GM12878 (cell line): ENCODE measurements around the gene MPV17. TPM values are rescaled to one million over a fixed set of nuclear protein-coding genes. Genes with fewer than 3 reads are reported as not detected.
A peak's percentile ranks its signal among the peaks of the same experiment; 100 is the strongest.

Experiments
- ATAC-seq: fragments of 200-7000 bp; cut with Tn5 transposase; 3 replicates; pipeline ENCODE4 v1.9.1; 2020; ENCODE audit warnings: mild to moderate bottlenecking, moderate library complexity
- BruUV-seq: library from RNA; stranded (reverse); fragments of 400-500 nt; replicated peaks from 2 replicates; lab custom pipeline; 2021; lab: Mats Ljungman, UMichigan
- CTCF ChIA-PET: fragments of 300-600 bp; sonication (Branson Sonifier 250); formaldehyde crosslinking; extraction: SDS; loops from one replicate; lab custom pipeline; 2021; ENCODE audit warnings: inconsistent platforms; lab: Yijun Ruan, JAX
- POLR2A ChIA-PET: fragments of 350-600 bp; formaldehyde crosslinking; extraction: SDS; loops from one replicate; lab custom pipeline; 2021; ENCODE audit warnings: inconsistent platforms; lab: Charles Lee
- RAD21 ChIA-PET: fragments of 300-600 bp; sonication (Branson Sonifier 250); formaldehyde crosslinking; loops from one replicate; lab custom pipeline; 2023; ENCODE audit warnings: antibody characterized with exemption; ENCODE audit not compliant: unreplicated experiment; lab: Charles Lee
- SMC1A ChIA-PET: fragments of 300-600 bp; sonication (Branson Sonifier 250); formaldehyde crosslinking; loops from one replicate; lab custom pipeline; 2023; ENCODE audit not compliant: unreplicated experiment, uncharacterized antibody; lab: Charles Lee
- DNase-seq: peaks from one replicate; pipeline ENCODE4 v3.0.0-alpha.2; 2011; ENCODE audit warnings: low read depth, low spot score
- FAIRE-seq: peaks from 3 replicates; lab custom pipeline; 2011; peaks lifted over from hg19 to GRCh38; lab: Jason Lieb, UNC
- H2AFZ ChIP-seq: 2 replicates; pipeline ENCODE4 v1.6.0; 2011; ENCODE audit warnings: low read depth, low read length, control low read depth; ENCODE audit not compliant: control insufficient read depth
- H3K27ac ChIP-seq: 2 replicates; pipeline ENCODE4 v1.5.1; 2011; ENCODE audit warnings: control low read depth; ENCODE audit not compliant: control insufficient read depth, insufficient read depth
- H3K27me3 ChIP-seq, 2 experiments: replicated peaks in 1 of 2; 2 replicates each; pipeline versions ENCODE4 v1.6.0 to v1.6.1; 2011; ENCODE audit warnings: low read length in 1 of 2; ENCODE audit not compliant: control insufficient read depth in 2 of 2, insufficient read depth in 2 of 2
- H3K36me3 ChIP-seq, 2 experiments: 2 replicates each; pipeline ENCODE4 v1.5.1; 2011; ENCODE audit warnings: low read length in 1 of 2; ENCODE audit not compliant: control insufficient read depth in 2 of 2, insufficient read depth in 2 of 2
- H3K4me1 ChIP-seq: 2 replicates; pipeline ENCODE4 v1.6.1; 2011; ENCODE audit warnings: mild to moderate bottlenecking, low read length, moderate library complexity, mixed read lengths; ENCODE audit not compliant: control insufficient read depth, insufficient read depth
- H3K4me2 ChIP-seq: 2 replicates; pipeline ENCODE4 v1.6.0; 2011; ENCODE audit warnings: control low read depth; ENCODE audit not compliant: control insufficient read depth, insufficient read depth
- H3K4me3 ChIP-seq: fragments of 200-600 bp; sonication (generic); 2 replicates; pipeline ENCODE4 v1.5.1; 2016
- H3K79me2 ChIP-seq: 2 replicates; pipeline ENCODE4 v1.6.0; 2011; ENCODE audit warnings: low read length; ENCODE audit not compliant: control insufficient read depth, insufficient read depth
- H3K9ac ChIP-seq: 2 replicates; pipeline ENCODE4 v1.8.0; 2011; ENCODE audit warnings: low read length, control low read depth, mixed read lengths; ENCODE audit not compliant: control insufficient read depth, insufficient read depth
- H3K9me3 ChIP-seq: replicated peaks from 3 replicates; pipeline ENCODE4 v1.5.1; 2011; ENCODE audit warnings: mild to moderate bottlenecking, low read length; ENCODE audit not compliant: control insufficient read depth, insufficient read depth
- H4K20me1 ChIP-seq: 2 replicates; pipeline ENCODE4 v1.6.0; 2011; ENCODE audit not compliant: control insufficient read depth, insufficient read depth
- BACH1 ChIP-seq: fragments of 450-650 bp; IDR thresholded peaks from 2 replicates; pipeline ENCODE4 v1.6.1; 2017; ENCODE audit warnings: mild to moderate bottlenecking, borderline replicate concordance
- GATAD2B ChIP-seq: fragments of 450-650 bp; conservative IDR thresholded peaks from 2 replicates; pipeline ENCODE4 v1.6.1; 2017; ENCODE audit warnings: low read depth, mild to moderate bottlenecking, moderate library complexity
- IKZF2 ChIP-seq, 2 experiments: fragments of 450-650 bp; IDR thresholded peaks; 2 replicates each; pipeline ENCODE4 v1.6.1; 2017; ENCODE audit warnings: mild to moderate bottlenecking in 2 of 2, moderate library complexity in 2 of 2
- NR2C1 ChIP-seq: fragments of 450-650 bp; IDR thresholded peaks from 2 replicates; pipeline ENCODE4 v1.6.1; 2017; ENCODE audit warnings: antibody characterized with exemption, mild to moderate bottlenecking, moderate library complexity
- PAX5 ChIP-seq: IDR thresholded peaks from 2 replicates; pipeline ENCODE4 v1.6.1; 2011; ENCODE audit warnings: low read depth, low read length, borderline replicate concordance
- POLR2A ChIP-seq: IDR thresholded peaks from 2 replicates; pipeline ENCODE4 v1.6.1; 2011; ENCODE audit warnings: low read depth, mild to moderate bottlenecking, low read length
- SMARCA5 ChIP-seq: fragments of 450-650 bp; IDR thresholded peaks from 2 replicates; pipeline ENCODE4 v1.6.1; 2017; ENCODE audit warnings: mild to moderate bottlenecking
- SPI1 ChIP-seq: IDR thresholded peaks from 2 replicates; pipeline ENCODE4 v1.6.1; 2011; ENCODE audit warnings: low read depth, mild to moderate bottlenecking, low read length, moderate library complexity, borderline replicate concordance; ENCODE audit not compliant: insufficient read depth
- WGBS: methylation state at CpG from one replicate; pipeline ENCODE4 v1.1.6; 2016; ENCODE audit warnings: low lambda C conversion rate; ENCODE audit not compliant: insufficient replicate concordance, insufficient coverage; ENCODE audit errors: missing lambda C conversion rate; 5-methylcytosine and 5-hydroxymethylcytosine counted together
- in situ Hi-C: fragments of 300-500 bp; cut with MboI; formaldehyde crosslinking; loops from 9 replicates; pipeline ENCODE4 v1.14.3; 2018; ENCODE audit warnings: mixed read lengths
- intact Hi-C: fragments of 100-400 bp; cut with micrococcal nuclease; formaldehyde crosslinking; loops from one replicate; pipeline ENCODE4 v1.14.2; 2022; ENCODE audit not compliant: unreplicated experiment
- polyA plus RNA-seq, 11 experiments: library from polyadenylated mRNA; depleted of rRNA in 4 of 11; unstranded in 6 of 11; stranded (reverse) in 5 of 11; fragments of >200 nt; fragmentation: Nextera tagmentation in 4 of 11; fragmentation: Illumina TruSeq in 1 of 11; extraction: Ambion mirVana in 4 of 11; extraction: Trizol in 1 of 11; gene quantifications; 1 replicate in 1 of 11; 2 replicates in 10 of 11; pipeline versions ENCODE4 v1.2.1 to v1.2.3, GENCODE V29; 2011 to 2016; ENCODE audit warnings: inconsistent platforms in 2 of 11, missing spikeins in 2 of 11, low read depth in 1 of 11
- total RNA-seq, 4 experiments: library from RNA; depleted of rRNA in 3 of 4; stranded (reverse); fragments of >200 nt in 3 of 4; fragmentation: Illumina TruSeq in 1 of 4; extraction: Trizol in 1 of 4; gene quantifications; 2 replicates each; pipeline versions ENCODE4 v1.2.1 to v1.2.3, GENCODE V29; 2013 to 2021
- TF ChIP-seq, protein P1 (sequence below): IDR thresholded peaks from 2 replicates; pipeline ENCODE4 v1.6.1; 2011; ENCODE audit warnings: borderline replicate concordance, low read depth, mild to moderate bottlenecking, moderate library complexity, mixed read lengths, low read length; ENCODE audit not compliant: insufficient read depth; ENCODE audit errors: extremely low read length
- TF ChIP-seq, protein P2 (sequence below): IDR thresholded peaks from 2 replicates; pipeline ENCODE4 v1.6.1; 2012; ENCODE audit warnings: mild to moderate bottlenecking, low read depth, low read length

The MPV17 gene
- total and polyA plus RNA-seq, 10 of the 15 experiments (the other 5 are each of a cell fraction or from before 2014, with no cell fraction given), result 63.4 to 143 (median 89.0) TPM

DNA sequence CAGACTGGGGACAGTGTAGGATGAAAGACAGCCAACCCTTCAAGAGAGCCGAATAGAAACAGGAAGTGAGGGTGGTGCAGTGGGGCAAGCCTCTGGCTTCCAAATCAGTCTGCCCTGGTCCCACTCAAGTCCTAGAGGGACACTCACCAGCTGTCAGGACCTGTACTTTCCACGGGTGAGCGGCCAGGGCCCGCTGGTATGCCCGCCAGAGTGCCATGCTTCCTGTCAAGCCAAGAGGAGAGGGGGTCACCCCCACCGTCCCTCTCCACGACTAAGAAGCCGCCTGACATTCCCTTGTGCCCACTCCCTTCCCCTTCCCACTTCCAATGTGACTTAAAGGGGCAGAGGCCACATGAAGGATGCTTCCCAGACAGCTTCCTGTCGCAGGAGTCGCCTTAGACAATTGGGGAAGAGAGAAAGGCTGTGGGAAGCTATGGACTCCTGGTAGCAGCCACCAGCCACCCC, 564 bp downstream of the MPV17 start:
- BruUV-seq, result TSS peak; percentile 83
- Histone ChIP-seq H3K9me3 (no peaks in the 10 kb centered on the region), H3K4me3 (peak overlapping the region; percentile 99), H3K9ac (peak overlapping the region; percentile 98), H3K27ac (peak overlapping the region; percentile 95), H4K20me1 (no peaks in the 10 kb centered on the region), H3K4me1 (peaks cover 6% of the 10 kb centered on the region), H3K36me3 (peaks cover 2 to 7% of the 10 kb centered on the region in 2 experiments), H3K27me3 (no peaks in the 10 kb centered on the region), H2AFZ (peak overlapping the region; percentile 85), H3K4me2 (peak overlapping the region; percentile 95), H3K79me2 (peaks cover 27% of the 10 kb centered on the region)
- intact Hi-C loops (loop anchor here (2.0 kb wide), 1 partner anchor 48 kb away; the partner anchor contains the start of genes EIF2B4 and SNX17), in situ Hi-C loops (no loop called here)
- ATAC-seq (peak; percentile 77), DNase-seq (no peak), FAIRE-seq (peak; percentile 23)
- CTCF ChIA-PET, result interaction anchor here (1.0 to 5.7 kb wide), 6 partner anchors 20 to 361 kb away, joined by 4 to 49 read pairs (median 6); no protein-coding TSS in a partner anchor
- SMC1A ChIA-PET, result interaction anchor here (0.8 to 3.1 kb wide), 8 partner anchors 8 to 109 kb away, joined by 3 to 17 read pairs (median 4); partner anchors contain the start of genes EIF2B4 and GTF3C2
- RAD21 ChIA-PET, result interaction anchor here (1.5 to 1.9 kb wide), 2 partner anchors 19 to 47 kb away, joined by 5 to 6 read pairs; no protein-coding TSS in a partner anchor
- TF ChIP-seq BACH1, result peak; percentile 22; the same call in 1 of the 2 replicates
- no peak for TF ChIP-seq NR2C1
- peak; percentile 90 for TF ChIP-seq SPI1
- TF ChIP-seq IKZF2 (IDR thresholded peaks at IDR 0.05), result peak in 1 of 2 experiments; percentile 25; a peak in 1 of 4 replicates
- peak; percentile 15; the same call in 1 of the 2 replicates for TF ChIP-seq GATAD2B
- TF ChIP-seq, protein P1, sequence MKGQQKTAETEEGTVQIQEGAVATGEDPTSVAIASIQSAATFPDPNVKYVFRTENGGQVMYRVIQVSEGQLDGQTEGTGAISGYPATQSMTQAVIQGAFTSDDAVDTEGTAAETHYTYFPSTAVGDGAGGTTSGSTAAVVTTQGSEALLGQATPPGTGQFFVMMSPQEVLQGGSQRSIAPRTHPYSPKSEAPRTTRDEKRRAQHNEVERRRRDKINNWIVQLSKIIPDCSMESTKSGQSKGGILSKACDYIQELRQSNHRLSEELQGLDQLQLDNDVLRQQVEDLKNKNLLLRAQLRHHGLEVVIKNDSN, result no peak
- 0 out of 2 replicates have a peak, but pooled peaks have one; percentile 29 for TF ChIP-seq POLR2A
- TF ChIP-seq SMARCA5, result 0 out of 2 replicates have a peak, but pooled peaks have one; percentile 13
- 0 out of 2 replicates have a peak, but pooled peaks have one; percentile 8 for TF ChIP-seq PAX5
- TF ChIP-seq, protein P2, sequence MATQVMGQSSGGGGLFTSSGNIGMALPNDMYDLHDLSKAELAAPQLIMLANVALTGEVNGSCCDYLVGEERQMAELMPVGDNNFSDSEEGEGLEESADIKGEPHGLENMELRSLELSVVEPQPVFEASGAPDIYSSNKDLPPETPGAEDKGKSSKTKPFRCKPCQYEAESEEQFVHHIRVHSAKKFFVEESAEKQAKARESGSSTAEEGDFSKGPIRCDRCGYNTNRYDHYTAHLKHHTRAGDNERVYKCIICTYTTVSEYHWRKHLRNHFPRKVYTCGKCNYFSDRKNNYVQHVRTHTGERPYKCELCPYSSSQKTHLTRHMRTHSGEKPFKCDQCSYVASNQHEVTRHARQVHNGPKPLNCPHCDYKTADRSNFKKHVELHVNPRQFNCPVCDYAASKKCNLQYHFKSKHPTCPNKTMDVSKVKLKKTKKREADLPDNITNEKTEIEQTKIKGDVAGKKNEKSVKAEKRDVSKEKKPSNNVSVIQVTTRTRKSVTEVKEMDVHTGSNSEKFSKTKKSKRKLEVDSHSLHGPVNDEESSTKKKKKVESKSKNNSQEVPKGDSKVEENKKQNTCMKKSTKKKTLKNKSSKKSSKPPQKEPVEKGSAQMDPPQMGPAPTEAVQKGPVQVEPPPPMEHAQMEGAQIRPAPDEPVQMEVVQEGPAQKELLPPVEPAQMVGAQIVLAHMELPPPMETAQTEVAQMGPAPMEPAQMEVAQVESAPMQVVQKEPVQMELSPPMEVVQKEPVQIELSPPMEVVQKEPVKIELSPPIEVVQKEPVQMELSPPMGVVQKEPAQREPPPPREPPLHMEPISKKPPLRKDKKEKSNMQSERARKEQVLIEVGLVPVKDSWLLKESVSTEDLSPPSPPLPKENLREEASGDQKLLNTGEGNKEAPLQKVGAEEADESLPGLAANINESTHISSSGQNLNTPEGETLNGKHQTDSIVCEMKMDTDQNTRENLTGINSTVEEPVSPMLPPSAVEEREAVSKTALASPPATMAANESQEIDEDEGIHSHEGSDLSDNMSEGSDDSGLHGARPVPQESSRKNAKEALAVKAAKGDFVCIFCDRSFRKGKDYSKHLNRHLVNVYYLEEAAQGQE, result no peak
- 0% methylated on average over 10 of the region's 10 CpGs for WGBS
- POLR2A ChIA-PET, result interaction anchor here (0.7 to 1.9 kb wide), 3 partner anchors 25 to 188 kb away, joined by 3 to 5 read pairs (median 5); partner anchors contain the start of gene PREB
